ENCODE data around the gene B3GNT7.

The B3GNT7 gene

DNA sequence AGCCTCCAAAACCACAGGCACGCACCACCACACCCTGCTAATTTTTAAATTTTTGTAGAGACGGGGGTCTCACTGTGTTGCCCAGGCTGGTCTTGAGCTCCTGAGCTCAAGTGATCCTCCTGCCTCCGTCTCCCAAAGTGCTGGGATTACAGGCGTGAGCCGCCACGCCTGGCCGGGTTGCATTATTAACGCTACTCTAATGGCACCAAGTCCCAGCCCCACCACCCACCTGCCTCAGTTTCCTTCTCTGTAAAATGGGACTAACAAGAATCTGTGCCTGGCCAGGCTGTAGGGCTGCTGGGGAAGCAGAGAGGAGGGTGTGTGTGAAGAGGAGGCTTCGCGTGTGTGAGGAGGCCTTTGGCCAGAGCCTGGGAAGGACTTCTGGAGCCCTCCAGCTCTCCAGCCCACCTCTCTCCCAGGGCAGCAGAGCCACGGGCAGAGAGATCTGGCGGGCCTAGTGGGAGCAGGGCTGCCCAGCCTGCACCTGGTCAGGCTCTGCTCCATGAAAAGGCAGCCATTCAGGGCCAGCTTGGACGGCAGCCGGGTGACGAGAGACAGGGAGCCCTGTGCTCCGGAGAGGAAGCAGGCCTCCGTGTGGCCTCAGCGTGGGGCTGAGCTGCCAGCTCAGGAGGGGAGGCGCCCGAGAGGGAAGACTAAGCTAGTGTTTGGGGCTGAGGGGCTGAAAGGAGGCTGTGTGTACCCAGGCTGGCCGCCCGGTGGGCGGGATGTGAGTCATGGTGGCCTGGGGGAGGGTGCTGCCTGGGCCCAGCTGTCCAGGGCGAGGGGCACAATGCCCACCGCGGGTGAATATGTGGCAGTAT, 7.4 kb upstream of the B3GNT7 start:
- no peak overlapping the region for H3K27ac ChIP-seq
- no peak for TF ChIP-seq CTCF (conservative IDR thresholded peaks at IDR 0.05)

DNA sequence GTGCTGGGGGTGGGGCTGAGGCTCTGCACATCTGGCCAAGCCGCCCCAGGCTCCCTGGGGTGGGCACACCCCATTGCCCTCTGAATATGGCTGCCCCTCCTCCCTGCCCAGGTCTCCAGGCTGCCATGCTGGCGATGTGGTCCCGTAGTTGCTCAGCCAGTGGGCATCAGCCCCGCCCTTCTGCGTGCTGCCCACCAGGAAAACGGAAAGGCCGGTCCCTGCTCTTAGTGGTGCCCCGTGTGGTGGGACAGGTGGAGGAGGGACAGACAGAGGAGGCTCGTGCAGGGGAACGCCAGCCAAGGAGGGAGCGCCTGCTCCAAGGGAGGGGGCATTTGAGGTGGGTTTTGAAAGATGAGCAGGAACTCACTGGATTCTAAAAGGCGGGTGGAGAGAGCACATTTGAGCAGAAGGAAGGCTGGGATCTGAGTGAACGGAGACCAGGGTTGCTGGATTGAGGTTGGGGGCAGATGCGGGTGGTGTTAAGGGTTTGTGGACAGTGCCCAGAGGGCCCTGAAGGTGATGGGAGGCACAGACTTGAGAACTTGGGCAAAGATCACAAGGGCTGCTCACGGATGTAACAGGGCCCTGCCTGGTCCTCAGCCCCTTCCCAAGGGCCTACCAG, 6.7 kb upstream of the B3GNT7 start:
- no peak overlapping the region for H3K27ac ChIP-seq
- no peak for TF ChIP-seq CTCF (conservative IDR thresholded peaks at IDR 0.05)

GRCh38 chr2:231390667-231391066, 4.8 kb upstream of the B3GNT7 start:
- TF ChIP-seq CTCF (conservative IDR thresholded peaks at IDR 0.05), result no peak
- no peak overlapping the region for H3K27ac ChIP-seq

- no peak overlapping the region for H3K27ac ChIP-seq
Measured at GRCh38 chr2:231391981-231392380, 3.5 kb upstream of the B3GNT7 start.

GRCh38 chr2:231392431-231393148, 2.9 kb upstream of the B3GNT7 start:
- H3K27ac ChIP-seq, result no peak overlapping the region
- TF ChIP-seq CTCF (conservative IDR thresholded peaks at IDR 0.05), result no peak

More at GRCh38 chr2:231391981-231392380, 3.5 kb upstream of the B3GNT7 start:
- TF ChIP-seq CTCF (conservative IDR thresholded peaks at IDR 0.05), result no peak

DNA sequence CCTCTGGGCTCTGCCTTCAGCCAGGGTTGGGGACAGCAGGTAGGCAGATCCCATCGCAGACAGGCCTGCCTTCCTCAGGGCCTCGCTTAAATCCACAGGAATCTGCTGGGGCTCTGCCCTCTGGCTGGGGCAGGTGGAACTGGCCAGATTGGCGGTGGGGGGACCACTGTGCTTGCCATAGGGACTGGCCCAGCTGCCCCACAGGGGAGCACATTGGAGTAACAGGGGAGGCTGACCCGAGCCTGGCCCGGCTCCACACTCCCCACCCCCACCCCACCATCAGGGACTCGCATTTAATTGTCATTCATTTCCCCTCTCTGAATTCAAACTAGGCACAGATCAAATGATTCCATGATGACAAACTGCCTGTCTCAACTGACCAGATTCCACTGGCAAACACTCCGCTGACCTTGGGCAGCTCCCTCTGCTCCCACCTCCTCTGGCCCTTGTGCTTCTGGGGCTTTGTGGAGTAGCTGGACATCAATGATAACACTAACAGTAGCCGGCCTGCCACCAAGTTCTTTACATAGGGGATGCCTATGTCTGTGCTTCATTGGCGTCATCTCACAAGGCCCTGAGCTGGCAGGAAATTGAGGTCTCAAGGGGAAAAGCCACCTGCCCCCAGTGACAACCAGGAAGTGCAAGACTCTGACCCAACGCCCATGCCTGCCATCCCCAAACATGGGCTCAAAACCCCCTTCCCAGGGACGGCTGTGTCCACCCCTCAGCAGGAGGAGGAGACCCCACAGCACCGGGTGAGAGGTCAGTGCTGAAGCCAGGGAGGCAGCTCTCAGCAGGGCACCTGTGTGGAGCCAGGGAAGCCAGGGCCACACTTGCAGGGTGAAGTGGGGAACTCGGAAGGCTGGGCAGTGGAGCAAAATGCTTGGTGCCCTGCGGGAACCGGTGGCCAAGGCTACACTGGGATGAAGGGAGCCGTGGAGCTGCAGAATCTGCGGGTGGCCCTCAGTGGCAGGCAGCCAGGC, 2.1 kb upstream of the B3GNT7 start:
- no peak overlapping the region for H3K27ac ChIP-seq
- peak; percentile 19 for TF ChIP-seq CTCF (conservative IDR thresholded peaks at IDR 0.05)
